K562 (cell line): ENCODE results near the gene BSCL2. TPM values are rescaled to one million over a fixed set of nuclear protein-coding genes. Genes with fewer than 3 reads are reported as not detected.

ENCODE experiments used
- ARNT ChIP-seq, 2 experiments: fragments of 450-650 bp; IDR thresholded peaks; 2 replicates each; pipeline ENCODE4 v1.6.1; 2016; ENCODE audit warnings: mild to moderate bottlenecking in 1 of 2
- CHCHD3 ChIP-seq: fragments of 250-450 bp; sonication (Bioruptor Pico); IDR thresholded peaks from 2 replicates; pipeline ENCODE4 v2.1.2; 2022; ENCODE audit warnings: mild to moderate bottlenecking
- FOXM1 ChIP-seq, 2 experiments: fragments of 450-650 bp in 1 of 2; sonication (generic) in 1 of 2; formaldehyde crosslinking in 1 of 2; IDR thresholded peaks; 2 replicates each; pipeline versions ENCODE4 v1.6.1 to v1.9.0; 2017 to 2022; ENCODE audit warnings: low read depth in 2 of 2, mild to moderate bottlenecking in 2 of 2, missing genetic modification reagents in 1 of 2, moderate library complexity in 1 of 2
- ILF3 ChIP-seq: fragments of 450-650 bp; IDR thresholded peaks from 2 replicates; pipeline ENCODE4 v1.6.1; 2018; ENCODE audit warnings: antibody characterized with exemption, mild to moderate bottlenecking, moderate library complexity, borderline replicate concordance
- JUN ChIP-seq, 2 experiments: sonication (generic) in 1 of 2; formaldehyde crosslinking in 1 of 2; IDR thresholded peaks; 2 replicates each; pipeline versions ENCODE4 v1.6.1 to v1.8.0; 2012 to 2022; ENCODE audit warnings: borderline replicate concordance in 2 of 2, mild to moderate bottlenecking in 2 of 2, improper control_type of control experiment in 1 of 2, low read depth in 1 of 2, low read length in 1 of 2, missing genetic modification reagents in 1 of 2
- SLC30A9 ChIP-seq: fragments of 250-450 bp; sonication (Bioruptor Pico); IDR thresholded peaks from 2 replicates; pipeline ENCODE4 v1.8.0; 2022; ENCODE audit warnings: mild to moderate bottlenecking, moderate library complexity
- SMAD2 ChIP-seq: fragments of 150-350 bp; IDR thresholded peaks from 2 replicates; pipeline ENCODE4 v1.6.1; 2014; ENCODE audit warnings: low read depth, mild to moderate bottlenecking, low read length
- SMARCA5 ChIP-seq: fragments of 450-650 bp; IDR thresholded peaks from 2 replicates; pipeline ENCODE4 v1.6.1; 2016
- SRSF7 ChIP-seq: fragments of 200-400 bp; formaldehyde crosslinking; optimal IDR thresholded peaks from 2 replicates; pipeline ENCODE3; 2017; ENCODE audit warnings: mild to moderate bottlenecking, low read depth, low read length
- YY1 ChIP-seq, 3 experiments: IDR thresholded peaks; 2 replicates each; pipeline ENCODE4 v1.6.1; 2011; ENCODE audit warnings: low read length in 2 of 3, mild to moderate bottlenecking in 2 of 3, moderate library complexity in 2 of 3, borderline replicate concordance in 1 of 3, control low read depth in 1 of 3, low read depth in 1 of 3; ENCODE audit not compliant: insufficient read depth in 3 of 3, insufficient replicate concordance in 2 of 3, control insufficient read depth in 1 of 3, insufficient read length in 1 of 3; ENCODE audit errors: extremely low read depth in 1 of 3
- ZFP1 ChIP-seq: fragments of 450-650 bp; formaldehyde crosslinking; IDR thresholded peaks from 2 replicates; pipeline ENCODE4 v1.4.0; 2020; ENCODE audit warnings: mild to moderate bottlenecking, mixed read lengths
- ZZZ3 ChIP-seq: fragments of 450-650 bp; IDR thresholded peaks from 2 replicates; pipeline ENCODE4 v1.6.1; 2016; ENCODE audit warnings: antibody characterized with exemption, mild to moderate bottlenecking, moderate library complexity
- polyA plus RNA-seq, 8 experiments: library from polyadenylated mRNA; depleted of rRNA in 4 of 8; stranded (reverse) in 5 of 8; unstranded in 3 of 8; fragments of >200 nt; fragmentation: Nextera tagmentation in 2 of 8; fragmentation: Illumina TruSeq in 1 of 8; extraction: Ambion mirVana in 2 of 8; extraction: Trizol in 1 of 8; gene quantifications; 2 replicates each; pipeline versions ENCODE4 v1.2.1 to v1.2.3, GENCODE V29; 2011 to 2014; ENCODE audit warnings: inconsistent platforms in 1 of 8, missing spikeins in 1 of 8
- total RNA-seq, 7 experiments: library from RNA; depleted of rRNA in 6 of 7; stranded (reverse); fragments of >200 nt in 6 of 7; fragmentation: Illumina TruSeq in 2 of 7; extraction: Trizol in 2 of 7; gene quantifications; 2 replicates each; pipeline versions ENCODE4 v1.2.1 to v1.2.3, GENCODE V29; 2011 to 2021; ENCODE audit warnings: low replicate concordance in 1 of 7
- TF ChIP-seq, protein P1 (sequence below): fragments of 200-400 bp; formaldehyde crosslinking; IDR thresholded peaks from 2 replicates; pipeline ENCODE4 v1.6.1; 2017; ENCODE audit warnings: mild to moderate bottlenecking, low read depth, low read length, moderate library complexity
- TF ChIP-seq, protein P2 (sequence below): fragments of 450-650 bp; IDR thresholded peaks from 2 replicates; pipeline ENCODE4 v1.6.1; 2017; ENCODE audit warnings: antibody characterized with exemption, mild to moderate bottlenecking
- TF ChIP-seq, protein P3 (sequence below), 3 experiments: fragments of 200-800 bp in 1 of 3; sonication (Bioruptor generic) in 1 of 3; sonication (generic) in 1 of 3; formaldehyde crosslinking in 1 of 3; IDR thresholded peaks; 2 replicates each; pipeline versions ENCODE4 v1.6.1 to v1.8.0; 2016 to 2022; ENCODE audit warnings: mild to moderate bottlenecking in 2 of 3, missing compliant biosample characterization in 2 of 3, missing genetic modification characterization in 2 of 3, missing genetic modification reagents in 1 of 3
- TF ChIP-seq, protein P4 (sequence below): sonication (generic); formaldehyde crosslinking; IDR thresholded peaks from 2 replicates; pipeline ENCODE4 v1.8.0; 2022; ENCODE audit warnings: mild to moderate bottlenecking, low read depth, missing genetic modification reagents

BSCL2 gene
- total and polyA plus RNA-seq, 9 of the 15 experiments (the other 6 are each of a cell fraction or from before 2014, with no cell fraction given) = 18.9 to 51.7 (median 35.2) TPM

DNA sequence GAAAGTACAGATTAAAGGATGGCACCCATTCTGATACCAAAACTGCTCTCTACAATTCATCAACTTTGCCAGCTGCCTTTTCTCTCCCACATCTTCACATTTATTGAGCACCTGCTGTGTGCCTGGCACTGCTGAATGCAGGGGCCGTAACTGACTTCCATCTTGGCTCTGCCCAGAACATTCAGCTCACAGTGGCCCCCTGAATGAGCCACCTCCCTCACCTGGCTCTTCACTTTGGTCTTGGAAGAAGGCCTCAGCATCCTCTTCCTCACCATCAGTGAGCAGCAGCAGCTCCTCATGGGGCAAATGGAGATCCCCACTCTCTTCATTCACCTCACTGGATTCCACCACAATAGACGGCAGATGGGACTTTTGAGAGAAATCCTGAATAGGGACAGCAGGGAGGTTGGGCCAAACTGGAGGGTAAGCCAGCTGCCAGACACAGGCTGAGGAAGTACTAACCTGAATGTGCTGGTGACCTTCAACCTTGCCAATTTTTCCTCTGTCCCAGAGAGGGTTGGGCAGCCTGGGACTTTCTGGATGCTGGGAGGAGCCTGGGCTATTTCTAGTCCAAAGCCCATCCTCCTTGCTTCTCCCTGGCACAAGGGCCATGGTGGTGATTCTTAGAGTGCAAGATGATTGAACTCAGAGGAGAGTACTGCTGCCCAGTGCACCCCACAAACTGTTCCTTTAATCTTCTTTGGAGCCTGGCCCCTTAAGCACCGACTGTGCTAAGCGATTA, 37.6 kb downstream of the BSCL2 start (continued):
- TF ChIP-seq, protein P1, sequence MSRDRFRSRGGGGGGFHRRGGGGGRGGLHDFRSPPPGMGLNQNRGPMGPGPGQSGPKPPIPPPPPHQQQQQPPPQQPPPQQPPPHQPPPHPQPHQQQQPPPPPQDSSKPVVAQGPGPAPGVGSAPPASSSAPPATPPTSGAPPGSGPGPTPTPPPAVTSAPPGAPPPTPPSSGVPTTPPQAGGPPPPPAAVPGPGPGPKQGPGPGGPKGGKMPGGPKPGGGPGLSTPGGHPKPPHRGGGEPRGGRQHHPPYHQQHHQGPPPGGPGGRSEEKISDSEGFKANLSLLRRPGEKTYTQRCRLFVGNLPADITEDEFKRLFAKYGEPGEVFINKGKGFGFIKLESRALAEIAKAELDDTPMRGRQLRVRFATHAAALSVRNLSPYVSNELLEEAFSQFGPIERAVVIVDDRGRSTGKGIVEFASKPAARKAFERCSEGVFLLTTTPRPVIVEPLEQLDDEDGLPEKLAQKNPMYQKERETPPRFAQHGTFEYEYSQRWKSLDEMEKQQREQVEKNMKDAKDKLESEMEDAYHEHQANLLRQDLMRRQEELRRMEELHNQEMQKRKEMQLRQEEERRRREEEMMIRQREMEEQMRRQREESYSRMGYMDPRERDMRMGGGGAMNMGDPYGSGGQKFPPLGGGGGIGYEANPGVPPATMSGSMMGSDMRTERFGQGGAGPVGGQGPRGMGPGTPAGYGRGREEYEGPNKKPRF = no peak
- TF ChIP-seq YY1 (IDR thresholded peaks at IDR 0.05; ENCODE audit: borderline replicate concordance in 1 of 3, control insufficient read depth in 1 of 3, extremely low read depth in 1 of 3, insufficient read depth in 3 of 3, insufficient read length in 1 of 3, insufficient replicate concordance in 2 of 3, low read depth in 1 of 3, low read length in 2 of 3) (peak in 1 of 3 experiments; percentile 14), ILF3 (no peak), JUN (IDR thresholded peaks at IDR 0.05; ENCODE audit: borderline replicate concordance, low read depth, low read length) (no peak), JUN (CRISPR knock-in tag; IDR thresholded peaks at IDR 0.05; ENCODE audit: borderline replicate concordance) (no peak), CHCHD3 (no peak), SMAD2 (no peak), SRSF7 (no peak), SLC30A9 (CRISPR knock-in tag) (no peak), ARNT (IDR thresholded peaks at IDR 0.05) (no peak), ZFP1 (no peak), FOXM1 (IDR thresholded peaks at IDR 0.05; ENCODE audit: low read depth) (no peak), FOXM1 (CRISPR knock-in tag; IDR thresholded peaks at IDR 0.05; ENCODE audit: low read depth) (no peak), ZZZ3 (no peak), SMARCA5 (no peak)
- TF ChIP-seq, protein P2, sequence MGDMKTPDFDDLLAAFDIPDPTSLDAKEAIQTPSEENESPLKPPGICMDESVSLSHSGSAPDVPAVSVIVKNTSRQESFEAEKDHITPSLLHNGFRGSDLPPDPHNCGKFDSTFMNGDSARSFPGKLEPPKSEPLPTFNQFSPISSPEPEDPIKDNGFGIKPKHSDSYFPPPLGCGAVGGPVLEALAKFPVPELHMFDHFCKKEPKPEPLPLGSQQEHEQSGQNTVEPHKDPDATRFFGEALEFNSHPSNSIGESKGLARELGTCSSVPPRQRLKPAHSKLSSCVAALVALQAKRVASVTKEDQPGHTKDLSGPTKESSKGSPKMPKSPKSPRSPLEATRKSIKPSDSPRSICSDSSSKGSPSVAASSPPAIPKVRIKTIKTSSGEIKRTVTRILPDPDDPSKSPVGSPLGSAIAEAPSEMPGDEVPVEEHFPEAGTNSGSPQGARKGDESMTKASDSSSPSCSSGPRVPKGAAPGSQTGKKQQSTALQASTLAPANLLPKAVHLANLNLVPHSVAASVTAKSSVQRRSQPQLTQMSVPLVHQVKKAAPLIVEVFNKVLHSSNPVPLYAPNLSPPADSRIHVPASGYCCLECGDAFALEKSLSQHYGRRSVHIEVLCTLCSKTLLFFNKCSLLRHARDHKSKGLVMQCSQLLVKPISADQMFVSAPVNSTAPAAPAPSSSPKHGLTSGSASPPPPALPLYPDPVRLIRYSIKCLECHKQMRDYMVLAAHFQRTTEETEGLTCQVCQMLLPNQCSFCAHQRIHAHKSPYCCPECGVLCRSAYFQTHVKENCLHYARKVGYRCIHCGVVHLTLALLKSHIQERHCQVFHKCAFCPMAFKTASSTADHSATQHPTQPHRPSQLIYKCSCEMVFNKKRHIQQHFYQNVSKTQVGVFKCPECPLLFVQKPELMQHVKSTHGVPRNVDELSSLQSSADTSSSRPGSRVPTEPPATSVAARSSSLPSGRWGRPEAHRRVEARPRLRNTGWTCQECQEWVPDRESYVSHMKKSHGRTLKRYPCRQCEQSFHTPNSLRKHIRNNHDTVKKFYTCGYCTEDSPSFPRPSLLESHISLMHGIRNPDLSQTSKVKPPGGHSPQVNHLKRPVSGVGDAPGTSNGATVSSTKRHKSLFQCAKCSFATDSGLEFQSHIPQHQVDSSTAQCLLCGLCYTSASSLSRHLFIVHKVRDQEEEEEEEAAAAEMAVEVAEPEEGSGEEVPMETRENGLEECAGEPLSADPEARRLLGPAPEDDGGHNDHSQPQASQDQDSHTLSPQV = peak; percentile 55
- TF ChIP-seq, protein P3, sequence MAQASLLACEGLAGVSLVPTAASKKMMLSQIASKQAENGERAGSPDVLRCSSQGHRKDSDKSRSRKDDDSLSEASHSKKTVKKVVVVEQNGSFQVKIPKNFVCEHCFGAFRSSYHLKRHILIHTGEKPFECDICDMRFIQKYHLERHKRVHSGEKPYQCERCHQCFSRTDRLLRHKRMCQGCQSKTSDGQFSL (CRISPR knock-in tag; IDR thresholded peaks at IDR 0.05) = no peak
- TF ChIP-seq, protein P3 (tag; IDR thresholded peaks at IDR 0.05) = 0 out of 4 replicates have a peak, but pooled peaks of 1 of the 2 experiments have one; percentile 39
- TF ChIP-seq, protein P4, sequence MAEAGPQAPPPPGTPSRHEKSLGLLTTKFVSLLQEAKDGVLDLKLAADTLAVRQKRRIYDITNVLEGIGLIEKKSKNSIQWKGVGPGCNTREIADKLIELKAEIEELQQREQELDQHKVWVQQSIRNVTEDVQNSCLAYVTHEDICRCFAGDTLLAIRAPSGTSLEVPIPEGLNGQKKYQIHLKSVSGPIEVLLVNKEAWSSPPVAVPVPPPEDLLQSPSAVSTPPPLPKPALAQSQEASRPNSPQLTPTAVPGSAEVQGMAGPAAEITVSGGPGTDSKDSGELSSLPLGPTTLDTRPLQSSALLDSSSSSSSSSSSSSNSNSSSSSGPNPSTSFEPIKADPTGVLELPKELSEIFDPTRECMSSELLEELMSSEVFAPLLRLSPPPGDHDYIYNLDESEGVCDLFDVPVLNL = no peak
